Measurements from ENCODE around the gene SUSD4.

SUSD4 gene

DNA sequence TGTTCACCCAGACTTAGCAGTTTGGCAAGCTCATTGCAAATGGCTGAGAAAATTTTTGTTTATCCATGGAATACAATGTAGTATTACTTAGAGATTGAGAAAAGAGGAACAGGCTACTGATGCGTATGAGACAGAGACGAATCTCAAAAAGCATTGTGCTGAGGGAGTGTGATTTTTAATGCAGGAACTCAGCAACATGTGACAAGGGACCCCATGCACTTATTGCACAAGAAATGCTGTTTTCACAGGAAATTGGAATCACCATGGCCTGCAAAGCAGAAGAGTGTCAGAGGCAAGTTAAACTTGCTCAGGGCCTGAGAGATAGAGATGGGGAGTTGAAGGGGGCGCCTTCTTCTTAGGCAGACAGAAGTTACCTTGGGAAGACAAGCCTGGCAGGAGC lies 188.3 kb downstream of the SUSD4 start:
- TF ChIP-seq CTCF (conservative IDR thresholded peaks at IDR 0.05): no peak
- H3K27ac ChIP-seq: no peak overlapping the region

GRCh38 chr1:223175032-223175431 lies 188.9 kb downstream of the SUSD4 start:
- peak; percentile 71 for TF ChIP-seq CTCF (conservative IDR thresholded peaks at IDR 0.05)
- no peak overlapping the region for H3K27ac ChIP-seq
